ENCODE data around the gene ATAD3A.
A peak's percentile ranks its signal among the peaks of the same experiment; 100 is the strongest.
"Not testable (repeated sequence)": the region's sequence is repeated elsewhere in the genome, so short reads cannot be mapped to it uniquely, and the experiment has no call there.

The ATAD3A gene

DNA sequence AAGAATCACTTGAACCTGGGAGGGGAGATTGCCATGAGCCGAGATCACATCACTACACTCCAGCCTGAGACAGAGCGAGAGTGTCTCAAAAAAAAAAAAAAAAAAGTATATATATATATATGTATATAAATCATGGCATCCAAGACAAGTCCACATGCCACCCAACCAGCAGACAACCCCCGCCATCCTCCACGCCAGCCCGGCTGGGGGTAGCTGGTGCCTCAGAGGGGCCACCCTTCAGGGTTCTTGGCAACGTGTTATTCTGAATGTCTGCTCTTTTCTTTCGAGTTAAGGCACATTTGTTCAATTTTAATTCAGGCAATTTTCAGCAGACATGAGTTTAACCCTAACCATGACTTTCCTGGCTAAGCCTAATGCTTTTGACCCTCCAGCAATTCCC lies 38.1 kb downstream of the ATAD3A start:
- WGBS, 2 experiments (ENCODE audit: insufficient coverage in 2 of 2), result 83 to 96% methylated on average over 2 of the region's 7 CpGs
- Histone ChIP-seq H3K27ac (ENCODE audit: low read depth, low read length, severe bottlenecking) (no peak overlapping the region), H3K4me1 (ENCODE audit: control insufficient read depth, insufficient read depth, low read length, poor library complexity, severe bottlenecking) (peaks cover 7% of the 10 kb centered on the region), H3K4me3 (ENCODE audit: extremely low read depth, insufficient read depth, low read length, poor library complexity, severe bottlenecking) (no peak overlapping the region), H3K9me3 (ENCODE audit: control insufficient read depth, low read length) (no peaks in the 10 kb centered on the region), H3K36me3 (ENCODE audit: control insufficient read depth, insufficient read depth, low read length) (peaks cover 44% of the 10 kb centered on the region)

DNA sequence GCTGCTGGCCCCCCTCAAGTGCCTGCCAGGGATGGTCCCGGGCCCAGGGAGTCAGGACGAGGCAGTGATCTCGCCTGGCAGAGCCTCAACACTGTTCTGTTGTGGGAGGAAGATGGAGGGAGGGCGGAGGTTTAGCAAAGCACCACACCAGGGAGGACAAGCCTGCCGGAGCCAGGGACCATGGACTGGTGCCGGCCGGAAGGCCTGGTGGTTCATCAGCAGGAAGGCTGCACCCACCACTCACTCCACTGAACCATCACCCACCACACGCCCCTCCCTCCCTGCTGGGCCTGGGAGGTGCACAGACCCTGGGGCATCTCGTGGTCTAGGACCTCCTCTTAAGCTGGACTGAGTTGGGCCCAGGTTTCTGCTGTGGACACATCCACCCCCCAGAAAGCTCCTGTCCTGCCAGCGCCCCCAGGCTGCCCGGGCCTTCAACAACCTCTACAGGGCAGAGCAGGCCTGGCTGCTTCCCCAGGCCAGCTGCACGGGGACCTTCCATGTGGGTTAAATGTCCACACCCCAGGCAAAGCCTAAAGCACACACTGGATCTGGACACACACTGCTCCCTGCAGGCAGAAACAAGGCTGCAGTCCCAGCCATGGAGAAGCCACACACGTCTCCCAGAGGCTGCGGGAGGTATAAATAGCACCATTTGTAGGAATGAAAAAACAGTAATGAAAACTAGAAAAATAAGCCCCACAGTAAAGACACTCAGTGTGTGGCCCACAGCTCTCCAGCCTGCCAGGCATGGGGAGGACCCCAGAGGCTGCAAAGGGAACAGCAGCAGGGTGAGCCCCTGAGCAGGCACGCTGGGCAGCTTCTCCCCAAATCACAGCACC lies 38.9 kb downstream of the ATAD3A start:
- no peak overlapping the region for H3K27ac ChIP-seq (ENCODE audit: low read depth, low read length, severe bottlenecking)
- 85 to 95% methylated on average over 7 to 13 of the region's 15 CpGs for WGBS, 2 experiments (ENCODE audit: insufficient coverage in 2 of 2)
- peaks cover 9% of the 10 kb centered on the region for H3K4me1 ChIP-seq (ENCODE audit: control insufficient read depth, insufficient read depth, low read length, poor library complexity, severe bottlenecking)
- H3K36me3 ChIP-seq (ENCODE audit: control insufficient read depth, insufficient read depth, low read length), result peaks cover 42% of the 10 kb centered on the region
- no peaks in the 10 kb centered on the region for H3K9me3 ChIP-seq (ENCODE audit: control insufficient read depth, low read length)
- H3K4me3 ChIP-seq (ENCODE audit: extremely low read depth, insufficient read depth, low read length, poor library complexity, severe bottlenecking), result no peak overlapping the region

DNA sequence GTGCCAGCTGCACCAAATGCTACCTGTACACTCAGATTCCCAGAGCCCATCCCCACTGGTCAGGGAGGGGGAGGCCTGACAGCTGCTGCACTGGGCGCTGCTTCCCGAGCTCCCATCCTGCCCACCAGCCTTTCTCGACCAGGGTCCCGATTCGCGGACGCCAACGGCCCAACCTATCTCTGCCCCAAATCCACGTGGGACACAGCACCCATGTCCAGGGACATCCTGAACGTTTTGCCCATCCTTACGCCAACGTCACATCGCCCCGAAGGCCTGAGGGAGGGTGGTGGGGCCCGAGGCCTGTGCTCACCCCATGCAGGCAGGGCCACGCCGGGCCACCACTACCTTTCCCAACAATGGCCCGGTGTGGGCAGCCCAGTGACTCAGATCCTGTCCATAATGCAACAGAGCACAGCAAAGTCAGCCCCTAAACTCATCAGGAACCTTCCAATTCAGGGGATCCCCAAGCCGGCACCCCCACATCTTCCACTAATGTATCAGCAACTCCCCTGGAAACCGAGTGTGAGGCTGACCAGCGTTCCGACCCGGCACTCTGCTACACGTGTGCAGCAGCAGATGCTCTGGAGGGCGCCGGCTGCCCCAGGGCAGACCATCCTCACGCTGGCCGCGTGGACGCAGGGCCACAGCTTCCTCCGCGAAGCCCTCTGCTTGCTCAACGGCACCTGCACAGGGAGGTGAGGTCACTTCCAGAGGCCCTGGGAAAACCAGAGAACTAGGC lies 39.7 kb downstream of the ATAD3A start:
- Histone ChIP-seq H3K9me3 (ENCODE audit: control insufficient read depth, low read length) (no peaks in the 10 kb centered on the region), H3K36me3 (ENCODE audit: control insufficient read depth, insufficient read depth, low read length) (peaks cover 33% of the 10 kb centered on the region), H3K27ac (ENCODE audit: low read depth, low read length, severe bottlenecking) (no peak overlapping the region), H3K4me3 (ENCODE audit: extremely low read depth, insufficient read depth, low read length, poor library complexity, severe bottlenecking) (no peak overlapping the region), H3K4me1 (ENCODE audit: control insufficient read depth, insufficient read depth, low read length, poor library complexity, severe bottlenecking) (peaks cover 9% of the 10 kb centered on the region)
- 90 to 95% methylated on average over 24 to 33 of the region's 33 CpGs for WGBS, 2 experiments (ENCODE audit: insufficient coverage in 2 of 2)

DNA sequence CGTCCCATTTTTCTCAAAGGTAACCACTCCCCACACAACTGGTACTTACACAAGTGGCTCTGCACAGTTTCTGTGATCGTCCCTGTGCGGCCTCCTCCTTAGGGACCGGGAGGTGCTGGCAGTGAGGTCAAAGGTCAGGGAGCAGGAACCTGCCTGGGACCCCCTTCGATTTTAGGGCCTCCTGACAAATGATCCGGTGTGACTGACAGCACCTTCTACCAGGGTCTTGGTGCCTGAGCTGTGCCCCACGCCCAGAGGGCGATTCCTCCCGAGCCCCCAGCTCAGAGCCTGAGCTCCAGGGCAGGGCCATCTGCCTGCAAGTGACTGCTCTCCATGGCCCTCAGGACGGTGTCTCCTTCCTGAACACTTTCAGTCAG lies 40.3 kb downstream of the ATAD3A start:
- WGBS, 2 experiments (ENCODE audit: insufficient coverage in 2 of 2), result 95 to 97% methylated on average over 10 of the region's 10 CpGs
- no peak overlapping the region for H3K4me3 ChIP-seq (ENCODE audit: extremely low read depth, insufficient read depth, low read length, poor library complexity, severe bottlenecking)
- no peaks in the 10 kb centered on the region for H3K9me3 ChIP-seq (ENCODE audit: control insufficient read depth, low read length)
- H3K4me1 ChIP-seq (ENCODE audit: control insufficient read depth, insufficient read depth, low read length, poor library complexity, severe bottlenecking), result peaks cover 9% of the 10 kb centered on the region
- no peak overlapping the region for H3K27ac ChIP-seq (ENCODE audit: low read depth, low read length, severe bottlenecking)
- H3K36me3 ChIP-seq (ENCODE audit: control insufficient read depth, insufficient read depth, low read length), result peaks cover 27% of the 10 kb centered on the region

DNA sequence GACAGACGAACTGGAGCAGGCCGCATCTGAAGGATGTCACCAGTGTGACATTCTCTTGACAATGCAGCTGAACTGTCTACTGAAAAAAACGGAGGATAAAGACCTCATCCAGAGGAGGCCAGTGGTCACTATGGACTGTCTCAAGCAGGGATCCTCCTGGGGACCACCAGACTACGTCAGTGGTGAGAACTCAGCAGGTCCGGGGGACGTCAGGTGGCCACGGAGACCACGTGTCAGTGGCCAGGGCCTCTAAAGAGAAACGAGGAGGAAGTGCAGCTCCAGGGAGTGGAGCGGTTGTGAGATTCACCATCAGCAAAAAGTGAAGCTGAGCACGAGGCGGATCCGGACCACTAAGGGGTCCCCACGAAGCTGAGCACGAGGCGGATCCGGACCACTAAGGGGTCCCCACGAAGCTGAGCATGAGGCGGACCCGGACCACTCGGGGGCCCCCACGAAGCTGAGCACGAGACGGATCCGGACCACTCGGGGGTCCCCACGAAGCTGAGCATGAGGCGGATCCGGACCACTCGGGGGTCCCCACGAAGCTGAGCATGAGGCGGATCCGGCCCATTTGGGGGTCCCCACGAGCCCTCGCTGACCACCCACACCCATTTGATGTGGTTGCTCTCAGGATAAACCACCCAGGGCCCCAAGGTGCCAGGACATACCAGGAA lies 42.0 kb downstream of the ATAD3A start:
- no peak overlapping the region for H3K27ac ChIP-seq (ENCODE audit: low read depth, low read length, severe bottlenecking)
- no peaks in the 10 kb centered on the region for H3K9me3 ChIP-seq (ENCODE audit: control insufficient read depth, low read length)
- WGBS, 2 experiments (ENCODE audit: insufficient coverage in 2 of 2), result 96 to 98% methylated on average over 28 to 35 of the region's 35 CpGs
- no peak overlapping the region for H3K4me3 ChIP-seq (ENCODE audit: extremely low read depth, insufficient read depth, low read length, poor library complexity, severe bottlenecking)
- peaks cover 23% of the 10 kb centered on the region for H3K36me3 ChIP-seq (ENCODE audit: control insufficient read depth, insufficient read depth, low read length)
- peaks cover 9% of the 10 kb centered on the region for H3K4me1 ChIP-seq (ENCODE audit: control insufficient read depth, insufficient read depth, low read length, poor library complexity, severe bottlenecking)

DNA sequence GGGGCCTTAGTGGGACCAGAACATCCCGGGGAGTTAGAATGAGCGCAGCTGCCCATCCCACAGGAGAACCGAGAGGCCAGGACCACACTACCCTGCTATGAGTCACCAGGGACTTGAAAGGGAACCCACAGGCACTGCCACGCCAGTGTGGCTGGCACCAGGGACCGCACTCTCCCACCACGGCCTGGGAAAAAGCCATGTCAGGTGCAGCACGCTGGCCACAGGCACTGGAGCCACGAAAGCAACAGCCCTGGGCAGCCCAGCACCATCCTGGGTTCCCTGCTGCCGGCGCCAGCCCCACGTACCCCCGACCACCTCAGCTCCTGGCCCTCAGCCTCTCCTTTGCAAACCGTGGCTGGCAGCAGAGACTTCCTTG lies 42.6 kb downstream of the ATAD3A start:
- H3K36me3 ChIP-seq (ENCODE audit: control insufficient read depth, insufficient read depth, low read length), result peaks cover 20% of the 10 kb centered on the region
- H3K4me1 ChIP-seq (ENCODE audit: control insufficient read depth, insufficient read depth, low read length, poor library complexity, severe bottlenecking), result peaks cover 9% of the 10 kb centered on the region
- H3K9me3 ChIP-seq (ENCODE audit: control insufficient read depth, low read length), result no peaks in the 10 kb centered on the region
- no peak overlapping the region for H3K4me3 ChIP-seq (ENCODE audit: extremely low read depth, insufficient read depth, low read length, poor library complexity, severe bottlenecking)
- 94% methylated on average over 13 of the region's 13 CpGs for WGBS, 2 experiments (ENCODE audit: insufficient coverage in 2 of 2)
- H3K27ac ChIP-seq (ENCODE audit: low read depth, low read length, severe bottlenecking), result no peak overlapping the region

DNA sequence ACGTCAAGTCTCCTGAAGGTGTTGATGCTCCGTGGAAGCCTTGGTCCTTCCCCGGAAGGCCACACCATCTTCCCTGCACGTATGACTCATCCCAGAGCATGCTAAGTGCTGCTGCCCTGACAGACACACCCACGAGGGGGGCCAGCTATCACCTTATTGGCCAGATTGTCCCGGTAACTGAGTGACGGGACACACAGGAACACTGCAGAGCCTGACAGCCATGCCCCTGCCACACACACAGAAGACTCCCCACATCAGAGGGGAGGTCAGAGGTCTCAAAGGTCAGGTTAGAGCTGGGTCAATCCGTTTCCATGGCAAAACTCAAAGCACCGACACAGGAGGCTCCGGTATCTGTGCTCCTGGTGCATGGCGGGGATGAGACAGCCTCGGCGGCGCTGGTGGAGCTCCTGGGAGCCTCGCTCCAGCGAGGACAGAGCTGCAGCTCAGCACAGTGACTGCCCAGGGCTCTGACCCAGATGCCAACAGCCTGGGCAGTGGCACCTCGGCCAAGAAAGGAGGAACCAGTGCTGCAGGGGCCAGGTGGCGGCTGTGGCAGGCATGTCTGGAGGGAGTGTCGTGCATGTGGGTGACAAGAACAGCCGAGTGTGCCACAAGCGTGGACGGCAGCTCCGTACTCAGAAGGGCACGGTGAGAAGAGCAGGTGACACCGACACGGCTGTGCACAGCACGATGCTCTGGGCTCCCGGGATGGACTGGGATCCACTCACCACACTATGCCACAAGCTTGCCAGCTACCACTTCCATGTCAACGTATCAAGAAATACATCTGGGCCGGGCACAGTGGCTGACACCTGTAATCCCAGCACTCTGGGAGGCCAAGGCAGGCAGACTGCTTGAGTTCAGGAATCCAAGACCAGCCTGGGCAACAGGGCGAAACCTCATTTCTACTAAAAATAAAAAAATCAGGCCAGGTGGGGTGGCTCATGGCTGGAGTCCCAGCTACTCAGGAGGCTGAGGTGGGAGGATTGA lies 43.3 kb downstream of the ATAD3A start:
- peaks cover 24% of the 10 kb centered on the region for H3K36me3 ChIP-seq (ENCODE audit: control insufficient read depth, insufficient read depth, low read length)
- no peak overlapping the region for H3K4me3 ChIP-seq (ENCODE audit: extremely low read depth, insufficient read depth, low read length, poor library complexity, severe bottlenecking)
- WGBS, 2 experiments (ENCODE audit: insufficient coverage in 2 of 2), result 90 to 92% methylated on average over 27 to 30 of the region's 31 CpGs
- H3K27ac ChIP-seq (ENCODE audit: low read depth, low read length, severe bottlenecking), result peak overlapping the region; percentile 59
- H3K9me3 ChIP-seq (ENCODE audit: control insufficient read depth, low read length), result no peaks in the 10 kb centered on the region
- peaks cover 9% of the 10 kb centered on the region for H3K4me1 ChIP-seq (ENCODE audit: control insufficient read depth, insufficient read depth, low read length, poor library complexity, severe bottlenecking)

DNA sequence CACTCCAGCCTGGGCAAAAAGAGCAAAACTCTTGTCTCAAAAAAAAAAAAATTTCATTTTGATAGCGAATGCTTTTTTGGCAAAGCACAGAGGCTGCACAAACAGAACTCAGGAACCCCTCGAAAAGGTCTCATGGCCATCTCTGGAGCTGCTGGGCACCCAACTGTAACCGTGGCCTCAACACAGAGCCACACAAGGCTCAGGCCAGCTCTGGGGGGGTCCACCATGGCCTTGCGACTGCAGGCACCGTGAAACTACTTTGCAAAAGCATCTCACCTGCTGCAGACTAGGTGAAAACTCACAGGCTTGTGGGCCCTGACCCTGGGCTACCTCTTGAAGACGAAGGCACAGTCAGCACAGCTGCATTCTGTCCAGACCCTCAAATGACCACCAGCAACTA lies 44.5 kb downstream of the ATAD3A start:
- Histone ChIP-seq H3K4me3 (ENCODE audit: extremely low read depth, insufficient read depth, low read length, poor library complexity, severe bottlenecking) (no peak overlapping the region), H3K9me3 (ENCODE audit: control insufficient read depth, low read length) (no peaks in the 10 kb centered on the region), H3K36me3 (ENCODE audit: control insufficient read depth, insufficient read depth, low read length) (peaks cover 35% of the 10 kb centered on the region), H3K27ac (ENCODE audit: low read depth, low read length, severe bottlenecking) (no peak overlapping the region), H3K4me1 (ENCODE audit: control insufficient read depth, insufficient read depth, low read length, poor library complexity, severe bottlenecking) (peaks cover 9% of the 10 kb centered on the region)
- 94 to 98% methylated on average over 6 of the region's 6 CpGs for WGBS, 2 experiments (ENCODE audit: insufficient coverage in 2 of 2)

DNA sequence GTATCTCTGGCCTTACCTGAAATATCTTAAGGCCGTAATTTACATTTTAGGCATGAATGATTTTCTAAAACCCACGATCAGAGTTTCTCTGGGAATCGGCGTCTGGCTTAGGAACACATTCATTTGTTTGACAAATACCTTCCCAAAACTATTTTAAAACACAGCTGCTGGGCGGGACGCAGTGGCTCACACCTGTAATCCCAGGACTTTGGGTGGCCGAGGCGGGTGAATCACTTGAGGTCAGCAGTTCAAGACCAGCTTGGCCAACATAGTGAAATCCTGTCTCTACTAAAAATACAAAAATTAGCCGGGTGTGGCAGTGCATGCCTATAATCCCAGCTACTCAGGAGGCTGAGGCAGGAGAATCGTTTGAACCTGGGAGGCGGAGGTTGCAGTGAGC lies 45.0 kb downstream of the ATAD3A start:
- H3K27ac ChIP-seq (ENCODE audit: low read depth, low read length, severe bottlenecking); H3K4me3 ChIP-seq (ENCODE audit: extremely low read depth, insufficient read depth, low read length, poor library complexity, severe bottlenecking); H3K9me3 ChIP-seq (ENCODE audit: control insufficient read depth, low read length); H3K4me1 ChIP-seq (ENCODE audit: control insufficient read depth, insufficient read depth, low read length, poor library complexity, severe bottlenecking): not testable (repeated sequence)
- H3K36me3 ChIP-seq (ENCODE audit: control insufficient read depth, insufficient read depth, low read length), result peaks cover 37% of the 10 kb centered on the region
- WGBS, 2 experiments (ENCODE audit: insufficient coverage in 2 of 2), result 88 to 99% methylated on average over 8 to 11 of the region's 11 CpGs

DNA sequence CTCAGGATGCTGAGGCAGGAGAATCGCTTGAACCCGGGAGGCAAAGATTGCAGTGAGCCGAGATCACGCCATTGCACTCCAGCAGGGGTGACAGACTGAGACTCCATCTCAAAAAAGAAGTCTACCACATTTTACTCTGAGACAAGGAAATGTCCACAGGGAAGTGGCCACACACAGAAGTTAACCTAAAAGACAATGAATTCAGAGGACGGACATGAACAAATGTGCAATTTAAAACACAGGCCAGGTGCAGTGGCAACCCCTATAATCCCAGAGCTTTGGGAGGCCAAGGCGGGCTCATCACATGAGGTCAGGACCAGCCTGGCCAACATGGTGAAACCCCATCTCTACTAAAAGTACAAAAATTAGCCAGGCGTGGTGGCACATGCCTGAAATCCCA lies 45.7 kb downstream of the ATAD3A start:
- not testable (repeated sequence) for H3K27ac ChIP-seq (ENCODE audit: low read depth, low read length, severe bottlenecking); H3K9me3 ChIP-seq (ENCODE audit: control insufficient read depth, low read length); H3K4me3 ChIP-seq (ENCODE audit: extremely low read depth, insufficient read depth, low read length, poor library complexity, severe bottlenecking); H3K4me1 ChIP-seq (ENCODE audit: control insufficient read depth, insufficient read depth, low read length, poor library complexity, severe bottlenecking)
- H3K36me3 ChIP-seq (ENCODE audit: control insufficient read depth, insufficient read depth, low read length), result peaks cover 39% of the 10 kb centered on the region
- 91 to 96% methylated on average over 6 to 7 of the region's 7 CpGs for WGBS, 2 experiments (ENCODE audit: insufficient coverage in 2 of 2)
